HG03108 (cell line): ENCODE data around the gene GABRG1.

Source experiments
- ATAC-seq: cut with Tn5 transposase; IDR thresholded peaks from one replicate; pipeline ENCODE4 v1.9.1; 2021; ENCODE audit warnings: moderate library complexity; ENCODE audit not compliant: unreplicated experiment

GABRG1 gene

DNA sequence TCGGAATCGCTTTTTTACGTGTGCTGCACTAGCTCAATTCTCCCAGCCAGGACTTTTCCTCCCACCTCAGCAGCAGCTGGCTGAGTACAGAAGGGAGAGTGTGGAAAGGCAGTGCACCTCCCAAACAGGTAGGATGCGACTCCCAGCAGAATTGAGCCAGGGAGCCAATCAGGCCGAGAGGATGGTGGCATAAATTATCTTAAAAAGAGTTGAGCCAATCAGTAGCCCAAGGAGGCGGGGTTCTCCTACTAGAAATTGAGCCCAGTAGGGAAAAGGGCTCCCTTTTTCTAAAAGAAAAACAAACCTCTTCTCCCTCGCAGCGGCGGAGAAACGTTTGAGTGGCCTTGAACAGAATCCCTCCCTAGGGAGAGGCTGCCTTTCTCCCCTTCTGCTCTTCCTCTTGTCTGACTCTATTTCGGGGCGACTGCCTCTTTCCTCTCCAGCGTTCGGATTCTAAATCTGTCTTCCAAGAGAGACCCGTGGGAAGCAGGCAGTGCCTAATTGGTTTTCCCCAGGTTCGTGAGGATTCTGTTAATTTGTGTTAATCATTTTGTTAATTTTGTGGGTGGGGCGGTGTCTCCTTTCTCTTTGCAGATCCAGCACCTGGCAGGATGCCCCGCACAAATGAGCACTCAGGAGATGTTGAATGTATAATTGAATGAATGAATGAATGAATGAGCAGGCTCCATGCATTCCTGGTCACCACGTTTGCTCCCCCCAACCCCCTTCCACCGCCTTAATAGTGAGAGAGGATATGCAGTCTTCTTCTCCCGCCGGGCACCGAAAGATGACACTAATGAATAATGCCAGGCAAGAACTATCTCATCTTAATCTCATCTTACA lies at the start of gene GABRG1:
GABRG1 (minus strand) TSS at position 142 of the 843 bp plus-strand sequence; CDS start at position 1, 141 bp downstream.
- ATAC-seq, result no peak

DNA sequence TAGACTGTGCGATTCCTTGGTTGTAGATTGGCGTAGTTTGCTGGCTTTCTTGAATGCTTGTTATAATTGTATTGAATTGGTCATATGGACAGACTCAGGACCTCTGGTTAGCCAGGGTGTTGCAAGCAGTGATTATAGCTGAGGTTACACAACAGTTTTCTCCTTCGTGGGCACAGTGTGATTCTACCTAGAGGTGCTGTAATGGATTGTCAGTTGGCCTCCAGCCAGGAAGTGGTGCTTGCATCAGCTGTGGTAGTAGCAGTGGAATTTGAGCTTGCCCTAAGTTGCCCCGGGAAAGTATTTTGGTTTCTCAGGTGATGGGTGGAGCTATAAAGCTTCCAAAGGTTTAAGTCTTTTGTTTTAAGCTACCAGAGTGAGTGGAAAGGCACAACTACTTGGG lies 23.1 kb upstream of the GABRG1 start:
- ATAC-seq, result no peak

DNA sequence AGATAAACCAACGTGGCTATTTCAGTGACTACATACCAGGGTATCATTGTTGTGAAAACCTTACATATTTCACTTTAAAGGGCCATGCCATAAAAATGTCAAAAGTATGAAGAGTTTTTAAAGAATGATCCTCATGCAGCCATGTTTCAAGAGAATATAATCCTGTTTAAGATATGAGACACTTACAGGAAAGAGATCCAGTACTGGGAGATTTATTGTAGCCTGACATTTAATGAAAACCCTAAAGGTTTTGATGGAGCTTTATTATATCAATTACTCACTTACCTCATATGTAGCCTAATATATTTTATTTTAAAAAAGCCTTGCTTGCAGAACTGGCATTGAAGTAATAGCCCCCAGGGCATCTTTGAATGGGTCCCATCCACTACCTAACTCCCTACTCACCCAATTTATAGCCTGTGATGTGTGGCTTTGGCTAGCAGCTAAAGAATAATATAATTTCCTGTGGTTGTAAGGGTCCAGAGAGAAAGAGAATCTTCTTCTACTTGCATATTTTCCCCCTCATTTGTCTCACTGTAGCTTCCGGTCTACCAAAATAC lies 7.7 kb upstream of the GABRG1 start:
- no peak for ATAC-seq

DNA sequence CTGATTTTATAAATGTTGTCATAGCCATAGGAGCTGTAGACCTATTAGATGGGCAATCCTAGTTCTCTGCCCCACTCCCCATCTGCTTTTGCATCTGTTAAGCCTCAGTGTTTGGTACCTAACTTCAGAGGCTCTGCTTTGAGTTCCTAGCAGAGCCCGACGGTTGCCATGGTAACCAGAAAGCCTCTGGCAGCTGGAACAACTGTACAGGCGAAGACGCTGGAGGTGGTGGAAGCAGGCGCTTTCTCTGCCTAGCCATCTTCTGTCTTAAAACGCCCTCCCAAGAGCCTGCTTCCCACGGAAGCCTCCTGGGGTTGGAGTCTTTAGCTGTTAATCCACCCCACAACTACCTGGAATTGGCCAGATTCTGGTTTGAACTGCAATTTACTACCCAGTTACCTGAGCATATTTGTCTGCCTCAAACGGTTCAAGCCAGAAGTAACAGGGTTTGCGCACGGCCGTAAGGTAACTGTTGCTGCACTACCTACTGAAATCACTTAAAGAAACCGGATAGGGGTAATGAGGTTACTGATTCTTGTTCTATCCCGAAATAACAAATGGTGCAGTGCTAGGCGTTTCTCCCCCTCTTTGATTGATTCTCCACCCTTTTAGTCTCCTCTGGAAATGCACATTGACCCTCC lies 1.0 kb upstream of the GABRG1 start:
- no peak for ATAC-seq

DNA sequence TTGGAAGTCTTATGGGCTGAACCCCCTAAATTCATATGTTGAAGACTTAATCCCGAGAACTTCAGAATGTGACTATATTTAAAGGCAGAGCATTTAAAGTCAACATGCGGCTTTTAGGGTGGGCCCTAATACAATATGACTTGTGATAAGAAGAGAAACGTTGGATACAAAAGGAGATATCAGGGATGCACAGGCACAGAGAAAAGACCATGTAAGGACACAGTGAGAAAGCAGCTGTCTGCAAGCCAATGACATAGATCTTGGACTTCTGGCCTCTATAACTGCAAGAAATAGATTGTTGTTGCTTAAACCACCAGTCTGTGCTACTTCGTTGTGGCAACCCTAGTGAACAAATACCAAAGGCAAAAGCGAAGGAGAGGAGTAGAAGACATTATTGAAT lies 42.2 kb downstream of the GABRG1 start:
- ATAC-seq, result no peak

DNA sequence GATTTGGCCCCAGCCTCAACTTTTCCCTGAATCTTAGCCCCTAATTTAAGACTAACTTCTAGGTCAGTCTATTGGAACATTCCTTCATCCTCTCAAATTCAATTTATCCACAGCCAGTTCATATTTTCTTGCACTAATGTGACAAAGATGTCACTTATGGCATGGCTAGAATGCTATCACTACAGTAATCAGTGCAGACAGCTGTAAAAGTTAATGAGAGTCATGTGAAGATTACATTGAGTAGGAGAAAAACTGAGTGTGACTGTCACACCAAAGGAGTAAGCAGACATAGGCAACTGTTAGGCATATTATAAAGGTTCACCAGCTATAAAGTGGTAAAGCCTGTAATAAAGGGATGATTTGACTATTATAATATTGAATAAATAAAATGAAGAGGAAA lies 42.6 kb downstream of the GABRG1 start:
- no peak for ATAC-seq

DNA sequence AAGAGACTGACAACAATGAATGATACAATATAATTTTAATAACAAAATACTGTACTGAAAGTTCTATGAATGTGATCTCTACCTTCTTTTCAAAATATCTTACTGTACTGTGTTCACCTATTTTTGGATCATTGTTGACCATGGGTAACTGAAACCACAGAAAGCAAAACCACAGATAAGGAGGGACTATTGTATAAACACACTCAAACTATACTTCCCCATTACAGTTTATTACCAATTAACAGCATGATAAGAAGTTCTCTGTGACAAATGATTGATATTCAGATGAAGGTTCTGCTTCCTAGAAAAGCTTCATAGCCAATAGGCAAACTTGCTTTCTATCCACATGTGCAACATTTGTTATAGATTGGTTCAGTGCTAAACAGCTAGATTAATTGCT lies 50.1 kb downstream of the GABRG1 start:
- ATAC-seq, result no peak

DNA sequence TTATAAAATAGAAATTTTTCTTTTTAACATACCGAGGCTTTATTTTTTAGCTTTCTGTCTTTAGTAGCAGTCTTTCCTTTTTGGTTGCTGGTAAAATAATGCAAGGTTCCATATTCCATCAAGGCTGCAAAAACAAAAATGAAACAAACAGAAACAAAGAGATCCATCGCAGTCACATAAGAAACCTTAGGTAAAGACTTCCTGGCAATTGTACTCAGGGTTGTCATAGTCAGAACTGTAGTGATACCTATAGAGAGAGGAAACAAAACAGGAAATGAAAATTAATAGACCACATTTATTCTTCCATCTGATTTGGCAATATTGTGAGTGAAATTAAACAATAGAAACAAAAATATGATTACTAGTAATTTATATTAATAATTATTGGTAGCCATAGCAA lies 72.5 kb downstream of the GABRG1 start:
- no peak for ATAC-seq

DNA sequence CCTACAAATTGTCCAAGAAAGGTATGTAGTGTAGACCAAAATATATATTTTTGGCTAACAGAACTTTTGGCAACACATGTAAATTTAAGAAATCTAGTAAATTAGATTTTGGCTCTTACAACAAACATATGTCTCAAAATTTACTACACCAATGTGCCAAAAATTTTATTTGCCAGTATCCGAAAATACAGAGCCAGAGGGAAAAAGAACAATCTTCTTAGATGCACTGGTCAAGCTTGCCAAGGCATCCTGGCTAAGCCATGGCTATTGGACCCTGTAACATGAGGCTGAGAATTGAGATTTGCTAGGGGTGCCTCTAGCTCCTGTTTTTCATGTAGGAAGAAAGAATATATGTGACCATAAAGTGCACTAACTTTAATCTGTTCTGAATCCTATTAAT lies 91.8 kb downstream of the GABRG1 start:
- ATAC-seq, result no peak

DNA sequence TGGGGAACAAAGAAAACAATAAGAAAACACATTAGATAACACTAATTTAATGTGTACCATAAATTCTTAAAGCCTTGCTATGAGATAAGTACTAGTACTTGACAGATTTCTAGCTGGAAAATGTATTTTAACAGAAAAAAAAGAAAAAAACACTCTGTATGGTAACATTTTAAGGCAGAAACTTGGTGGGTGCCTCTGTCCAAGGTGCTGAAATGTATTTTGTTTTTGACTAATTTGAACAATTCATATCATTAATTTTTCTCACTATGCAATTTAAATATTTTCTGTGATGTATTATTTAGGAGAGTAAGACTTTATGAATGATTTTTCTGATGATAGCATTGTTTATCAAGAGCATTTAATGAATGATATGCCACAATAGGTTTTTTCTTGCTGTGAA lies 107.5 kb downstream of the GABRG1 start:
- no peak for ATAC-seq

DNA sequence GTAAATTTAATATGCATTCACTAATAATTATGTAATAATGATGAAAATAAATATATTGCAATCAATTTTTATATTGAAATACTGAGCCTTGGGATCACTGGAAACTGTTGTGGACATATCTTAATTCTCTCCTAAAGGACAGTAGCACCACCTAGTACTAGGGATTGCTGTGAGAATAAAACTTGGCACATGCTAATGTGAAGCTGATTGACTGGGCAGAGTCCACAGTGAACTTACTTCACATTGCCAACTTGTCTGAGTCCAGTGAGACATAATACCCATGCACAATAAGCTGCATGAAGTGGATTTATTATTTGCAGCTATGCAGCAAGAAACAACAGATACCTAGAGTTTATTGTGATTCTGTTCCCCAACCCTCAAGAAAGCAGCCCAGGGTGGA lies 131.1 kb downstream of the GABRG1 start:
- ATAC-seq, result no peak

DNA sequence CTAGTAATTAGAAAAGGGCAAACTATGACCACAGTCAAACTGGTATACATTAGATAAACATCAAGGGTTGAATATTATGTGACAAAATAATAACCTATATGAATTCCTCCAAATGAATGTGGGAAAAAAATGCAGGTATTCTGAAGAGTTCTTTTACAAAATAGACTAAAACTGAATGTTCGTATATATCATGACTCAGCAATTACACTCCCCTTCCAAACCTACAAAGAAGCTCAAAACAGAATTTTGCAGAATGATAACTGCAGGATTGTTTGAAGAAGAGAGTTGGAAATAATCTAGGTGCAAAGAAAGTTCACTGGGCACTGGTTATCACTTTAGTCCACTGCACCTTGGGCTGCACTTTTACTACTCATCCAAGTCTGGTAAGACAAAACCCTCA lies 134.1 kb downstream of the GABRG1 start:
- no peak for ATAC-seq

DNA sequence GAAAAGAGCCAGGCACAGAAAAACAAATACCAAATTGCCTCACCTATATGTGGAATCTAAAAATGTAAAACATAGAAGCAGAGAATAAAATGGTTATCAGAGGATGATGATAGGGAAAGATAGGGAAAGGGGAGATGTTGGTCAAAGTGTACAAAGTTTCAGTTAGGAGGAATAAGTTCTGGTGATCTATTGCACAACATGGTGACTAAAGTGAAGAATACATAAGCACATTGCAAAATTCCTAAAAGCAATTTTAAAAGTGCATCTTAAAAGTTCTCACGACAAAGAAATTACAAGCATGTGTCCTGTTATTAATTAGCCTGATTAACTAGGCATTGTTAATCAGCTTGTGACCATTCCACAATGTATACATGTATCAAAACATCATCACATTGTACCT lies 136.0 kb downstream of the GABRG1 start:
- no peak for ATAC-seq
